ENCODE measurements around the gene SLC20A1.

- no peak for TF ChIP-seq CTCF (IDR thresholded peaks at IDR 0.05)
- TF ChIP-seq POLR2AphosphoS5 (IDR thresholded peaks at IDR 0.05), result no peak
- TF ChIP-seq POLR2A (IDR thresholded peaks at IDR 0.05), result no peak
Measured at GRCh38 chr2:112660138-112660537, 14.4 kb downstream of the SLC20A1 start.

All from prostate gland (tissue), 2 donors.